Hepatocyte (in vitro differentiated cells): ENCODE results near the gene ROR1.

Source experiments
- CTCF ChIP-seq: fragments of 200-600 bp; sonication (generic); IDR thresholded peaks from 2 replicates; pipeline ENCODE4 v1.5.1; 2016; ENCODE audit warnings: antibody characterized with exemption, mild to moderate bottlenecking; ENCODE audit not compliant: poor library complexity
- EZH2 ChIP-seq: fragments of 200-600 bp; sonication (generic); IDR thresholded peaks from 2 replicates; pipeline ENCODE4 v1.6.1; 2016; ENCODE audit warnings: antibody characterized with exemption, mild to moderate bottlenecking, borderline replicate concordance

- TF ChIP-seq CTCF (no peak), EZH2 (no peak)
Measured at GRCh38 chr1:64150266-64150665, 376.4 kb downstream of the ROR1 start.
